ENCODE results near the gene SLC25A48. TPM values are rescaled to one million over a fixed set of nuclear protein-coding genes. Genes with fewer than 3 reads are reported as not detected.
"Not testable (repeated sequence)": the region's sequence is repeated elsewhere in the genome, so short reads cannot be mapped to it uniquely, and the experiment has no call there.

SLC25A48 gene
- total RNA-seq, 2 experiments from 2014 or later, result not detected

DNA sequence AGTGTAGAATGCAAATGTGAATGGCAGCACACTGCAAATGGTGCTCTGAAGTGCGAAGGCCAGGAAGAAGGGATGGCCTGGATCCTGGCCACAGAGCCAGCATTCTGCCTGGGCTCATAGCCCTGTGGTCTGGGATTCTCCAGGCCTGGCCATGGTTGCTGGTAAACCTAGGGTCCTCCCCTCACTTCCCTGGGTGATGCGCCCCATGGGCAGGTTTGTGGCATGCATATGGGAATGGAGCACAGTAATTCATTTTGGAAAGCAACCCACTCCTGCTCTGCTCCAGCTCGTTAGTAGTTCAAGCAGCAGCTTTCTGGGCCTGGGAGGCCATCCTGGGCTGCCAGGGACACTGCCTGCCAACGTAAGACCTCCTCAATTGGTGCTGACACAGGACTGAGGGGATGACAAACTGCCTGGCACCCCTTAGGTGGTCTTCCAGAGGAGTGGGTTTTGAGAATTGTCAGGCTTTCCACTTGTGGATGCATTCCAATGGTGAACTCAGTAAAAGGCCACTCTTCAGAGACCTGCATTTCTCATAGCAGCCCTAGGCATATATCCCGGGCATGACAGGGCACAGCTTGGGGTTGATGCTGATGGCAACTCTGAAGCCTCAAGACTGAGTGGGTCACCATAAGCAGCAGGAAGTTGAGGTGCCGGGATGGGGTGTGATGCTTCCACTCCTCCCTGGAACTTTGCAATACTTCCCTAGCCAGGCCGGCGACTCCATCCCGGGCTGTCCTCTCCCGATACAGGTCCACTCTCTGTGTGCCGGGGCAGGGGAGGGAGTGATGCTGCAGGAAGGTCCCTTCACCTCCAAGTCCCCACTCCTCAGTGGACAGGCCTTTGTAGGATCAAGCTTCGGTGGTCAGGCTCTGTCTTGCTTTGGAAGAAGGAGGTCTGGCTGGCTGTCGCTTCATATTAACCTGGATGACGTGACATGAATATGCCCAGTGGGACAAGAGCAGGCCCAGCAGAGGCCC lies 1.2 kb upstream of the SLC25A48 start:
- Mint-ChIP-seq H3K4me3 (no peak overlapping the region), H3K4me1 (no peaks in the 10 kb centered on the region), H3K9me3 (peaks cover 5% of the 10 kb centered on the region), H3K27me3 (peaks cover 37% of the 10 kb centered on the region), H3K36me3 (ENCODE audit: low read depth) (no peaks in the 10 kb centered on the region), H3K27ac (no peak overlapping the region)
- ChIA-PET CTCF (no interaction called here), POLR2A (no interaction called here)
- no peak for DNase-seq

DNA sequence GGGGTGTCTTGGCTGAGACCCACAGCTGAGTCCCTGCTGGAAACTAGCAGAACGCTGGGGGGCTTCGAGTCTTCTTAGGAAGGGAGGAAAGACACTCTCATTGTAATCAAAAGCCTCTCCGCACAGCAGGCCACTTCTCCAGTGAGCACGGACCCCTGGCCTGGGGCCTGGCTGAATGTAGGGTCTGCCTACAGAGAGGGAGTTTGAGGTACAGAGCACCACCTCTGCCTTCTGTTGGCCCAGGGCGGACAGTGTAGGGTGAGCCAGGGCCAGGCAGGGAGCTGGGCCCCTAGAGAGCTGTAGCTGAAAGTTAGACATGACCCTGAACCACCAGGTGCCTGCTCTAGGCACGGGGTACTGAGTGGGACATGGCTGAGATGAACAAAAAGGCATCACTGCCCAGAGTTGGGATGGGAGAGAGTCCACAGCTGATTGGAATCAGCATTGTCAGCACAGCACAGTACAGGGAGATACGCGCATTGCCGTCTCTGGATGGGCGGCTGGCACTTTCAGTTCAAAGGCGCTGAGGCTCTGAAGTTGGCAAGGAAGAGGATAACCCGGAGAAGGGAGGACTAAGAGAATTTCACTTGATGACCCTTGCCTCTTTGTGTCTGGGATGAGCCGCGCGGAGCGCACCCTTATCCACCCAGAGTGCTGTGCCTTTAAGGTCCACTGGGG lies 363 bp upstream of the SLC25A48 start:
- no peak overlapping the region for H3K4me3 Mint-ChIP-seq
- peaks cover 5% of the 10 kb centered on the region for H3K9me3 Mint-ChIP-seq
- H3K36me3 Mint-ChIP-seq (ENCODE audit: low read depth), result no peaks in the 10 kb centered on the region
- no peak for DNase-seq
- H3K27ac Mint-ChIP-seq, result no peak overlapping the region
- ChIA-PET CTCF (no interaction called here), POLR2A (no interaction called here)
- no peaks in the 10 kb centered on the region for H3K4me1 Mint-ChIP-seq
- H3K27me3 Mint-ChIP-seq, result peaks cover 37% of the 10 kb centered on the region

DNA sequence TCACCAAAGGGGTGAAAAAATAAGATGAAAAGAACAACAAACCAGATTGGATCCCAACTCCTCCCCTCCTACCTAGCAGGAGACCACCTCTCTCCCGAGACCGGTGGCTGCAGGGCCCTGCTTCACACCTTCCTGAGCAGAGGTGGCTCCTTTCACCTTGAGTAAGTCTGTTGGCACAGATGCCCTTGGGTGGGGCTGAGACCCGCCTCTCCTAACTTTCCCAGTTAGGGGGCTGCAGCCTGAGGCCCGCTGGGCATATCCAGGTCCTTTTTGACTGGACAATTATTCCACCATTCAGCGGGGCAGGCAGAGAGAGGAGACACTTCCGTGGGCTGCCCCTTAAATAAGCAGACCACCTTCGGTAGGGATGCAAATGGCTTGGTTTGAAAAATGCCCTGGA lies 1.3 kb downstream of the SLC25A48 start:
- POLR2A ChIA-PET, result no interaction called here
- CTCF ChIA-PET, result interaction anchor here (0.7 kb wide), 1 partner anchor 1356 kb away, joined by 3 read pairs; no protein-coding TSS in a partner anchor
- no peak overlapping the region for H3K27ac Mint-ChIP-seq

DNA sequence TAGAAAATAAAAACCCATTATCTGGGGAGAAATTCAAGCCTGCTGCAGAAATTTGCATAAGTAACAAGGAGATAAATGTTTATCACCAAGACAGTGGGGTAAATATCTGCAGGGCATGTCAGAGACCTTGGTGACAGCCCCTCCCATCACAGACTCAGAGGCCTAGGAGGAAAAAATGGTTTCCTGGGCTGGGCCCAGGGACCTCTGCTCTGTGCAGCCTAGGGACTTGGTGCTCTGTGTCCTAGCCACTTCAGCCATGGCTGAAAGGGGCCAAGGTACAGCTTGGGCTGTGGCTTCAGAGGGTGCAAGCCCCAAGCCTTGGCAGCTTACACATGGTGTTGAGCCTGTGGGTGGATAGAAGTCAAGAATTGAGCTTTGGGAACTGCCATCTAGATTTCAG lies 3.9 kb downstream of the SLC25A48 start:
- H3K9me3 Mint-ChIP-seq; H3K4me1 Mint-ChIP-seq; H3K27ac Mint-ChIP-seq; POLR2A ChIA-PET; H3K36me3 Mint-ChIP-seq (ENCODE audit: low read depth); DNase-seq; H3K4me3 Mint-ChIP-seq: not testable (repeated sequence)
- CTCF ChIA-PET, result interaction anchor here (1.5 kb wide), 1 partner anchor 8 kb away, joined by 7 read pairs; no protein-coding TSS in a partner anchor
- H3K27me3 Mint-ChIP-seq, result peaks cover 43% of the 10 kb centered on the region

More for the DNA sequence above, 1.3 kb downstream of the SLC25A48 start:
- DNase-seq, result no peak
- no peaks in the 10 kb centered on the region for H3K4me1 Mint-ChIP-seq
- H3K9me3 Mint-ChIP-seq, result peaks cover 5% of the 10 kb centered on the region
- H3K4me3 Mint-ChIP-seq, result no peak overlapping the region
- H3K36me3 Mint-ChIP-seq (ENCODE audit: low read depth), result no peaks in the 10 kb centered on the region
- H3K27me3 Mint-ChIP-seq, result peaks cover 41% of the 10 kb centered on the region

DNA sequence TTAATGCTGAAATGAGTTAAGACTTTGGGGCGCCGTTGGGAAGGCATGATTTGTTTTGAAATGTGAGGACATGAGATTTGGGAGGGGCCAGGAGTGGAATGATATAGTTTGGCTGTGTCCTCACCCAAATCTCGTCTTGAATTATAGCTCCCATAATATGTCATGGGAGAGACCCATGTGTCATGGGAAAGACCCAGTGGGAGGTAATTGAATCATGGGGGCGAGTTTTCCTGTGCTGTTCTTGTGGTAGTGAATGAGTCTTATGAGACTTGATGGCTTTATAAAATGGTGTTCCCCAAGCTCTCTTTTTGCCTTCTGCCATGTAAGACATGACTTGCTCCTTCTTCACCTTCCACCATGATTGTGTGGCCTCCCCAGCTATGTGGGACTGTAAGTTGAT lies 5.1 kb downstream of the SLC25A48 start:
- POLR2A ChIA-PET, result no interaction called here
- H3K27me3 Mint-ChIP-seq, result peaks cover 35% of the 10 kb centered on the region

DNA sequence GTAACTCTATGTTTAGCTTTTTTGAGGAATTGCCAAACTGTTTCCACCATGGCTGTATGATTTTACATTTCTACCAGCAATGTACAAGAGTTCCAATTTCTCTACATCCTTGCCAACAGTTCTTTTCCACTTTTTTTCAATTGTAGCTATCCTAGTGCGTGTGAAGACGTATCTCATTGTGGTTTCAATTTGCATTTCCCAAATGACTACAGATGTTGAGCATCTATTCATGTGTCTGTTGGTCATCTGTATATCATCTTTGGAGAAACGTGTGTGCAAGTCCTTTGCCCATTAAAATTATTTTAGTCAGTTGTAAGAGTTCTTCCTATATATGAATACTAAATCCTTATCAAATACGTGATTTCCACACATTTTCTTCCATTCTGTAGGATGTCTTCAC lies 6.5 kb downstream of the SLC25A48 start:
- Mint-ChIP-seq H3K27me3 (peaks cover 29% of the 10 kb centered on the region), H3K27ac (no peak overlapping the region), H3K4me3 (no peak overlapping the region), H3K9me3 (peaks cover 5% of the 10 kb centered on the region), H3K36me3 (ENCODE audit: low read depth) (no peaks in the 10 kb centered on the region), H3K4me1 (no peaks in the 10 kb centered on the region)
- CTCF ChIA-PET, result no interaction called here
- POLR2A ChIA-PET, result no interaction called here
- DNase-seq, result no peak

More for the DNA sequence above, 5.1 kb downstream of the SLC25A48 start:
- no peaks in the 10 kb centered on the region for H3K36me3 Mint-ChIP-seq (ENCODE audit: low read depth)
- H3K27ac Mint-ChIP-seq, result no peak overlapping the region
- H3K4me1 Mint-ChIP-seq, result no peaks in the 10 kb centered on the region
- H3K4me3 Mint-ChIP-seq, result no peak overlapping the region
- DNase-seq, result no peak
- H3K9me3 Mint-ChIP-seq, result peaks cover 5% of the 10 kb centered on the region
- CTCF ChIA-PET, result interaction anchor here (1.5 kb wide), 1 partner anchor 9 kb away, joined by 7 read pairs; no protein-coding TSS in a partner anchor

DNA sequence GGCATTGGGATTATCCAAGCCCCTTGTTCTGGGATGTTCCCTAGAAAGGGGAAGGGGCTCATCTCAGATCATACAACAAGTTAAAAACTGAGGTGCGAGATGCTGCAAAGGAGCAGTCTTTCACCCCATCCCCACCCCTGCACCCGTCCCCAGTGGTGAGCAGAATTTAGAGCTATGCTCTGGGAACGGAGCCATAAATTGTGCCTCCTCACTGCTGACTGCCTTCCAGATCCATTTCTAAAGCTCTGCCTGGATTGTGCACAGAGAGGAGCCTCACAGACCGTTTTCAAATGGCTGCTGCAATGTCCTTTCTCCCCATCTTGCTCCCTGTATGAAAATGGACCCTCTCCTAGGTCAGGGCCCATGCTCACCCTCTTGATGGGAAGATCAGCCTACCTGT lies 8.3 kb downstream of the SLC25A48 start:
- Mint-ChIP-seq H3K27ac (no peak overlapping the region), H3K4me3 (no peak overlapping the region), H3K4me1 (no peaks in the 10 kb centered on the region), H3K36me3 (ENCODE audit: low read depth) (no peaks in the 10 kb centered on the region), H3K9me3 (peaks cover 4% of the 10 kb centered on the region), H3K27me3 (peaks cover 16% of the 10 kb centered on the region)
- CTCF ChIA-PET, result no interaction called here
- no peak for DNase-seq
- POLR2A ChIA-PET, result no interaction called here

DNA sequence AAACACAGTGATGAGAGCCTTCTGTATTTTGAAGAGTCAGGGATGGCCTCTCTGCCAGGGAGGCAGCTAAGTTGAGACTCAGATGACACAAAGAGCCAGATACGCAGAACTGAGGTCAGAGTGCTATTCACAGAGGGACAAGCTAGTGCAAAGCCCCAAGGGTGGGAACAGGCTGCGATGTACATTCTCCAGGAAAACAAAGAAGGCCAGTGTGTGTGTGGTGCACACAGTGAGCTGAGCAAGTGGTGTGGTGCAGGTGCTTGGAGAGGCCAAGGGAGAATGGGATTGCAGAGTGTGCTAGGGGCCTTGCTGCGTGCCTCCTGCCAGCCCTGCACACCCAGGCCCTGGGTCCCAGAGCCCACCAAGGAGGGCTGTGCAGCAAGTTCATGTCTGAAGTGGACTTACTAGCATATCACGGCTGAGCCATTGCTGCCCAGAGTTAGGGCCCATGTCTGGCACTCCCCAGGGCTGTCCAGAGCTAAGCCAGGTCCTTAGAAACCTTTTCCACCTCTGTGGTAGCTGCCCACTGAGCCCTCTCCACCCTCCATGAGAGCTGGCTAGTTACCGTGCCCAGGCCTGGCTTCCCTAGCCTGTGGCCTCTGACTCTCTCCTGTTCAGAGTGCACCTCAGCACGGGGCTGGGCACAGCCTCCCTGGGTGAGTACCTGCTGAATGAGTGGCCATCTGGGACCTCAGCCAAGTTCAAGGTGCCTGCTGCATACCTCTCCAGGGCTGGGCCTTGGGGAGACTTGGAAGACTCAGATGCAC lies 9.3 kb downstream of the SLC25A48 start:
- no peaks in the 10 kb centered on the region for H3K36me3 Mint-ChIP-seq (ENCODE audit: low read depth)
- H3K27me3 Mint-ChIP-seq, result peaks cover 12% of the 10 kb centered on the region
- POLR2A ChIA-PET, result no interaction called here
- H3K9me3 Mint-ChIP-seq, result no peaks in the 10 kb centered on the region
- CTCF ChIA-PET, result interaction anchor here (1.0 kb wide), 1 partner anchor 13 kb away, joined by 3 read pairs; no protein-coding TSS in a partner anchor
- no peak overlapping the region for H3K4me3 Mint-ChIP-seq
- no peak for DNase-seq
- H3K27ac Mint-ChIP-seq, result no peak overlapping the region
- no peaks in the 10 kb centered on the region for H3K4me1 Mint-ChIP-seq

DNA sequence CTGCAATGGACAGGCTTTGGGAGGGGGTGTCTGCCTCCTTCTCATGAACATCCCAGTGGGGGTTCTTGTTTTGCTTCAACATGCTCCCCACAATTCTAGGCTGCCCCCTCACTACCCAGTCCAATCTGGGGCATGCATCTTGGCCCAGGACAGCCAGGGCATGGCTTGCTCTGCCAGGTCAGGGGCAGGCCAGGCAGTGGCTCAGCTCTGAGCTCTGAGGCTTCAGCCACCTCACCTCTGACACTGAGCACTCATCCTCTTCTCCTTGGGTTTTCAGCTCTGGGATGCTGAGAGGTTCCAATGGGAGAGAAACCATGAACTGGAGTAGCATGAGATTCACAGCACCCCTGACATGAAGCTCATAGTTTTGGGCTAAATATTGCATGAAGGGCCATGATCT lies 11.8 kb downstream of the SLC25A48 start:
- no peak for DNase-seq
- no peak overlapping the region for H3K4me3 Mint-ChIP-seq
- H3K9me3 Mint-ChIP-seq, result no peaks in the 10 kb centered on the region
- H3K27me3 Mint-ChIP-seq, result peaks cover 4% of the 10 kb centered on the region
- H3K36me3 Mint-ChIP-seq (ENCODE audit: low read depth), result no peaks in the 10 kb centered on the region
- no peak overlapping the region for H3K27ac Mint-ChIP-seq
- CTCF ChIA-PET, result no interaction called here
- POLR2A ChIA-PET, result no interaction called here
- no peaks in the 10 kb centered on the region for H3K4me1 Mint-ChIP-seq

DNA sequence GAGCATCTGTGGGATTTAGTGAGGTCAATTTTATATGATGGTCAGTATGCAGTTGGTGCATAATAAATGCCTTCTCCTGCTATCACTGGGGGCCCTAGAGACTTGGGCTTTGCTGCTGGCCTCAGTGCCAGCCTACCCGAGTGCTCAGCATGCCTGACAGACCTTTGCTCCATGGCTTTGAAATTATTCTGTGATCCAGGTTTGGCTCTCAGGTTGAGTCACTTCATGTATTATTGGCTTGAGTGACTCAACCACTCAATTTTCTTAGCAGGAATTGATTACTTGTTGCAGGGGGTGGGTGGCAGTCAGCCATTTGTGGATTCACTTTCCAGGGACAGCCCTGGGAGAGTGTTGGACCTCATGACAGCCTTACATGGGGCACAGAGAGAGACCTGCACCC lies 13.5 kb downstream of the SLC25A48 start:
- Mint-ChIP-seq H3K4me3 (no peak overlapping the region), H3K36me3 (ENCODE audit: low read depth) (no peaks in the 10 kb centered on the region), H3K9me3 (no peaks in the 10 kb centered on the region), H3K4me1 (no peaks in the 10 kb centered on the region), H3K27me3 (no peaks in the 10 kb centered on the region), H3K27ac (no peak overlapping the region)
- ChIA-PET CTCF (no interaction called here), POLR2A (no interaction called here)
- DNase-seq, result no peak

DNA sequence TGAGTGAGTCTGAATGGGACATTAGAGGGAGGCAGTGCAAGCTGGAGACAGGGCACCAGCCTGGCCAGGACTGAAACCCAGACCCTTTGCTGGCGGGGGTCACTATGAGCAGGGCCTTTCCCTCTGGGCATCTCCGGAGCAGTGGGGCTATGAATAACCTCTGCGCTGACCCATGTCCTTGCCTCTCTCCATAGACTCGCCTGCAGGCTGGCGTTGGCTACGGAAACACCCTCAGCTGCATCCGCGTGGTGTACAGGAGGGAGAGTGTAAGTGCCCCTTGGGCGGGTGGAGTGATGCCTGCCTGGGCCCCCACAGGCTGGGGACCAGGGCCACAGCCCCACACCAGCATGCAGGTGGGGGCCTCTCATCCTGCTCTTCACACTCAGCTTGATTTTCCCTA lies 15.8 kb downstream of the SLC25A48 start:
- no peak for DNase-seq
- Mint-ChIP-seq H3K27me3 (peaks cover 6% of the 10 kb centered on the region), H3K9me3 (no peaks in the 10 kb centered on the region), H3K27ac (no peak overlapping the region), H3K4me1 (no peaks in the 10 kb centered on the region), H3K36me3 (ENCODE audit: low read depth) (no peaks in the 10 kb centered on the region), H3K4me3 (no peak overlapping the region)
- CTCF ChIA-PET, result no interaction called here
- POLR2A ChIA-PET, result interaction anchor here (0.6 kb wide), 1 partner anchor 229 kb away, joined by 3 read pairs; no protein-coding TSS in a partner anchor

DNA sequence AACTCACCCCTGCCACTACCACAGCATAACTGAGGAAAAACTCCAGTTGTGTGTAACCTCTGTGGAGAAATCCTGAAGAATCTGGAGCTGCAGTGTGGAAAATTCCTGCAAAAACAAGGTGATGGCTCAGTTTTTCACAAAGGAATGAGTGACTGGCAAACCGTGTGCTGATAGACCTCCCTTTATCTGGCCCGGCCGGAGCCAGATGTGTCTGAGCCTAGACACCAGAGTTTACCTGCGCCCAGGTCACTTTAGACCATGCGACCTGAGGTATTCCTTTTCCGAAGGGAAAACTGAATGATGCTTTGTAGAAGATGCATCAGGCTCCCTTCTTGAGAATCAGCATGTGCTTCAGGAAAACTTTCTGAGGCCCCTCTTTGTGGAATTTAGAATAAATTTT lies 16.2 kb downstream of the SLC25A48 start:
- H3K4me3 Mint-ChIP-seq, result no peak overlapping the region
- H3K36me3 Mint-ChIP-seq (ENCODE audit: low read depth), result no peaks in the 10 kb centered on the region
- ChIA-PET POLR2A (no interaction called here), CTCF (no interaction called here)
- no peak for DNase-seq
- no peak overlapping the region for H3K27ac Mint-ChIP-seq
- H3K27me3 Mint-ChIP-seq, result peaks cover 6% of the 10 kb centered on the region
- H3K4me1 Mint-ChIP-seq, result no peaks in the 10 kb centered on the region
- no peaks in the 10 kb centered on the region for H3K9me3 Mint-ChIP-seq

Measured in activated CD4-positive, alpha-beta memory T cell treated with anti-CD3 and anti-CD28 coated beads, Interleukin-2, amount 10 ng/mL, durations not matched to agents 7 days and 5 days (primary cell).